ENCODE measurements around the gene DTWD1. TPM values are rescaled to one million over a fixed set of nuclear protein-coding genes. Genes with fewer than 3 reads are reported as not detected.

Gene DTWD1
- total and polyA plus RNA-seq, 2 donors, result 34.7 to 73.7 TPM

- WGBS, result 80% methylated on average over 3 of the region's 3 CpGs
- no peak overlapping the region for H3K4me3 ChIP-seq (ENCODE audit: low read depth, low read length)
- H3K36me3 ChIP-seq (ENCODE audit: insufficient read depth), result no peaks in the 10 kb centered on the region
- DNase-seq (ENCODE audit: extremely low spot score), result no peak
- no peaks in the 10 kb centered on the region for H3K4me1 ChIP-seq (ENCODE audit: insufficient read depth)
- no peak overlapping the region for H3K27ac ChIP-seq (ENCODE audit: low read depth)
Measured at GRCh38 chr15:49622561-49622960, 1.7 kb downstream of the DTWD1 start.

- WGBS, result 65% methylated on average over 2 of the region's 2 CpGs
- DNase-seq (ENCODE audit: extremely low spot score), result no peak
- no peaks in the 10 kb centered on the region for H3K36me3 ChIP-seq (ENCODE audit: insufficient read depth)
- H3K4me3 ChIP-seq (ENCODE audit: low read depth, low read length), result no peak overlapping the region
- no peaks in the 10 kb centered on the region for H3K4me1 ChIP-seq (ENCODE audit: insufficient read depth)
- no peak overlapping the region for H3K27ac ChIP-seq (ENCODE audit: low read depth)
Measured at GRCh38 chr15:49624056-49624455, 3.2 kb downstream of the DTWD1 start.

DNA sequence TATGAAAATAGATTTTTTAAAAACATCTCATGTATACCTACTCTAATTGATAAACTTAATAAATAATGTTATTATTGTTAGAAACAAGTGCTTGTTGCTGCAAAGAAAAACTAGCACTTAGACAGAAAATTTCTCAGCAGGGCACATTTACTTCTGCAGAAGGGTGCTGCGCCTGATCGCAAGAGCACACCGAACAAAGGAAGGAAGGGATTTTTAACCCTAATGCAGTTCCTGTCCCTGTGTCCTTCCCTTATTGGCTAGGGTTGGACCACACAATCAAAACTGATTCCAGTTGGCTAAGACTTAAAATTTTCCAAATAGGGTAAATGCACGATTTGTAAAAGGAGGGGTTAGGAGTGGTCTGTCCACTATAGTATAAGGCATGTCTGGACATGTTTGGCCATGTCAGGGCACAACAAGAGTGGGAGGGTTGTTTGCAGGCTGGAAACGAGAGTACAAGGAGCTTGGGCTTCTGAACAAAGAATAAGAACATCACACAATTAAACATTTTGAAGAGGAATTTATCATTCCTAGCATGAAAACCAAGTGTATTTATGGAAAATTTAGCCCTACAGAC, 4.7 kb downstream of the DTWD1 start:
- WGBS, result 96% methylated on average over 5 of the region's 5 CpGs
- H3K4me1 ChIP-seq (ENCODE audit: insufficient read depth), result no peaks in the 10 kb centered on the region
- H3K27ac ChIP-seq (ENCODE audit: low read depth), result no peak overlapping the region

DNA sequence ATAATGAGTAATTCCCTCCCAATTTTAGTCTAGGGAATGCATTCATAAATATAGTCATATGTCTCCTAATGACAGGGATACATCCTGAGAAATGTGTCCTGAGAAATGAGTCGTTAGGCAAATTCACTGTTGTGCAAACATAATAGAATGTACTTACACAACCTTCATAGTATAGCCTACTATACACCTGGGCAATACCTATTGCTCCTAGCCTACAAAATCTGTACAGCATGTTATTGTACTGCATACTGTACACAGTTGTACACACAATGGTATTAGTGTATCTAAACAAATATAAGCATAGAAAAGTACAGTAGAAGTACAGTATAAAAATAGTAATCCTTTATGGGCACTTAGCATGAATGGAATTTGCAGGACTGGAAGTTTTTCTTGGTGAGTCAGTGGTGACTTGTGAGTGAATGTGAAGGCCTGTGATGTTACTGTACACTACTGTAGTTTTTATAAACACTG, 6.6 kb downstream of the DTWD1 start:
- Histone ChIP-seq H3K27ac (ENCODE audit: low read depth) (no peak overlapping the region), H3K4me3 (ENCODE audit: low read depth, low read length) (no peak overlapping the region), H3K4me1 (ENCODE audit: insufficient read depth) (no peaks in the 10 kb centered on the region), H3K36me3 (ENCODE audit: insufficient read depth) (no peaks in the 10 kb centered on the region)
- no peak for DNase-seq (ENCODE audit: extremely low spot score)
- WGBS, result 82% methylated on average over 1 of the region's 1 CpG

More for the DNA sequence above, 4.7 kb downstream of the DTWD1 start:
- Histone ChIP-seq H3K4me3 (ENCODE audit: low read depth, low read length) (no peak overlapping the region), H3K36me3 (ENCODE audit: insufficient read depth) (no peaks in the 10 kb centered on the region)
- no peak for DNase-seq (ENCODE audit: extremely low spot score)

DNA sequence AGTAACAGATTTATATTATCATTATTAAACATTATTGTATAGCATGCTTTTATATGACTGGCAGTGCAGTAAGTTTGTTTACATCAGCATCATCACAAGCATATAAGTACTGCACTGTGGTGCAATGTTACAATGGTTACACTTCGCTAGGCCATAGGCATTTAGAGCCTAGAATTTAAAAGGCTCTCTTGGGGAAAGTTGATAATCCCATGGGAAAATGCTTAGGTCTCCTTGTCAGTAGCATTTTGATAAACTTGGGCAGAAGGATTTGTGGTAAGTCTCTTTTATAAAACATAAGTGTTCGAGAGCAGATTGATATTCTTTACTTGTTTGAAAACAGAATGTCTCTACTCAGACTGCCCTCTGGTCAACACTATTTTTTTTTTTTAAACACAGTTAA, 7.5 kb downstream of the DTWD1 start:
- Histone ChIP-seq H3K36me3 (ENCODE audit: insufficient read depth) (no peaks in the 10 kb centered on the region), H3K4me3 (ENCODE audit: low read depth, low read length) (no peak overlapping the region), H3K27ac (ENCODE audit: low read depth) (no peak overlapping the region), H3K4me1 (ENCODE audit: insufficient read depth) (no peaks in the 10 kb centered on the region)
- no peak for DNase-seq (ENCODE audit: extremely low spot score)
- 60% methylated on average over 2 of the region's 2 CpGs for WGBS

DNA sequence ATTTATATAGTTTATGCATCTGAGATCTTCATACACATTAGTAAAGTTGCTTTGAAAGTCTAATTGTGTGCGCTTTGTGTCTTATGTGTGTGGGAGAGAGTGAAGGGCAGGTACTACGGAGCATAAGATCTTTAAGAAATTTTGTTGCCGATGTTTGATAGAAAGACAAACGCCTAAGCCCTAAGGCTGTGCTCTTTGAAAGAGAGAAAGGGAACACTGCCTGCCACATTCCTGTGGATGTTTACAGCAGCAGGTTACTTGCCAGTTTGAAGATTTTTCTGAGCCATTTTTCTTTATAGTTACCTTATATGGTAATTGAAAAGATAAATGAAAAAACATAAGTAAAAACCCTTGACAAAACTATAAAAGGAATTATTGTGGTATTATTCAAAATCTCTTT, 17.0 kb downstream of the DTWD1 start:
- H3K4me3 ChIP-seq (ENCODE audit: low read depth, low read length), result no peak overlapping the region
- no peaks in the 10 kb centered on the region for H3K36me3 ChIP-seq (ENCODE audit: insufficient read depth)
- no peaks in the 10 kb centered on the region for H3K4me1 ChIP-seq (ENCODE audit: insufficient read depth)
- DNase-seq (ENCODE audit: extremely low spot score), result no peak
- no peak overlapping the region for H3K27ac ChIP-seq (ENCODE audit: low read depth)
- 52% methylated on average over 4 of the region's 4 CpGs for WGBS

DNA sequence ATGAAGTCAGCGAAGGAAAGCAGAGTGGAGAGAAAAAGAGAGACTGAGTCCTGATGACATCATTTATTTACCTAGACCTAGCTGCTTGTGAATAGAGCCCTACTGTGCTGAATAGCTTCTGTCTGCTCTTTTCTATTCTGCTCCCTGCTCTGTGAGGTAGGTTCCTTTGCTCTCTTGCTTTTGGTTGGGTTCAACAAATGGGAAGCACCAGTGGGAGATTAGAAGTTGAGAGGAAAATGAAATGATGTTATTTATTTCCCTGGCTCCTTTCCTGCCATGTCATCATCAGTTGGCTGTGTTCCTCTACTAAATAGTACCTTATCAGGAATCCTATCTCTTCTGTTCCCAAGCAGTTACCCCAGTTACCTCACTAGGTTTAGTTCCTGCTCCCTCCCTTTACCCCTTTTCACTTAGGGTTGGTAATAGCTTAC, 23.5 kb downstream of the DTWD1 start:
- DNase-seq (ENCODE audit: extremely low spot score), result no peak
- H3K36me3 ChIP-seq (ENCODE audit: insufficient read depth), result peaks cover 2% of the 10 kb centered on the region
- H3K4me3 ChIP-seq (ENCODE audit: low read depth, low read length), result no peak overlapping the region
- H3K27ac ChIP-seq (ENCODE audit: low read depth), result no peak overlapping the region
- H3K4me1 ChIP-seq (ENCODE audit: insufficient read depth), result no peaks in the 10 kb centered on the region
- WGBS, result 100% methylated on average over 1 of the region's 1 CpG

- DNase-seq (ENCODE audit: extremely low spot score), result no peak
- H3K4me1 ChIP-seq (ENCODE audit: insufficient read depth), result no peaks in the 10 kb centered on the region
- H3K4me3 ChIP-seq (ENCODE audit: low read depth, low read length), result no peak overlapping the region
- H3K36me3 ChIP-seq (ENCODE audit: insufficient read depth), result peaks cover 2% of the 10 kb centered on the region
- H3K27ac ChIP-seq (ENCODE audit: low read depth), result no peak overlapping the region
Measured at GRCh38 chr15:49645277-49645676, 24.4 kb downstream of the DTWD1 start.

DNA sequence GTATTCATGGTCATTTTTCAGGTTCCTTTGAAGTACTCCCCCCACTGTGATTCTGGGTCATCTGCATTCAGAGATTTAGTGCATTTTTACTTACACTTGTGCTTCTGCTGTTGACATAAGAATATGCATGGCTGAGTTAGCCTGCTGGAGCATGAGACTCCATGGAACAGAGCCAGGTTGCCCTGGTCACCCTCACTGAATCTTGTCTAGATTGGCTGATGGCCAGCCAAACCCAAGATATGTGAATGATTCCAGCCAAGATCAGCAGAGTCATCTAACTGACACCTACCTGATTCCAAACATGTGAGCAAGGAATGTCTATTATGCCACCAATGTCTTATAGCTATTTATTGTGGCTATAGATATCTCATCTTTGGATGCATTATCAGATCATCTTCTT, 25.1 kb downstream of the DTWD1 start:
- Histone ChIP-seq H3K4me3 (ENCODE audit: low read depth, low read length) (no peak overlapping the region), H3K27ac (ENCODE audit: low read depth) (no peak overlapping the region), H3K4me1 (ENCODE audit: insufficient read depth) (no peaks in the 10 kb centered on the region), H3K36me3 (ENCODE audit: insufficient read depth) (peaks cover 2% of the 10 kb centered on the region)
- no peak for DNase-seq (ENCODE audit: extremely low spot score)

GRCh38 chr15:49646891-49647290, 26.0 kb downstream of the DTWD1 start:
- DNase-seq (ENCODE audit: extremely low spot score), result no peak
- H3K4me1 ChIP-seq (ENCODE audit: insufficient read depth), result no peaks in the 10 kb centered on the region
- WGBS, result 72% methylated on average over 2 of the region's 2 CpGs
- H3K36me3 ChIP-seq (ENCODE audit: insufficient read depth), result peaks cover 2% of the 10 kb centered on the region
- no peak overlapping the region for H3K4me3 ChIP-seq (ENCODE audit: low read depth, low read length)
- no peak overlapping the region for H3K27ac ChIP-seq (ENCODE audit: low read depth)

DNA sequence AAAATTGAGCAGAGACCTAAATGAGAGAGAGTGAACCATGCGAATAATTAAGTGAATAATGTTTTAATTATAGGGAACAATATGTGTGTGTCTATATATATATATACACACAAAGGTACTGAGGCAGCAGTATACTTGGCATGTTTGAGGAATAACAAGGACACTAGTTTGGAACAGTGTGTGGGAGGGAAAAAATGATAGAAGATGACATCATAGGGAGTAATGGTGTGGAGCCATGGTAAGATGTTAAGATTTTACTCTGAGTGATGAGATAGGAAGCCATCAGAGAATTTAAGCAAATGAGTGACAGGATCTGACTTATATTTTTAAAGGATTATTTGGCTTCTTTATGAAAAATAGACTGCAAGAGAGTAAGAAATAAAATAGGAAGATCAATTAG, 29.1 kb downstream of the DTWD1 start:
- no peaks in the 10 kb centered on the region for H3K36me3 ChIP-seq (ENCODE audit: insufficient read depth)
- 96% methylated on average over 1 of the region's 1 CpG for WGBS
- DNase-seq (ENCODE audit: extremely low spot score), result no peak
- H3K4me3 ChIP-seq (ENCODE audit: low read depth, low read length), result no peak overlapping the region
- no peak overlapping the region for H3K27ac ChIP-seq (ENCODE audit: low read depth)
- no peaks in the 10 kb centered on the region for H3K4me1 ChIP-seq (ENCODE audit: insufficient read depth)

GRCh38 chr15:49650676-49651075, 29.8 kb downstream of the DTWD1 start:
- no peak for DNase-seq (ENCODE audit: extremely low spot score)
- Histone ChIP-seq H3K4me1 (ENCODE audit: insufficient read depth) (no peaks in the 10 kb centered on the region), H3K27ac (ENCODE audit: low read depth) (no peak overlapping the region), H3K36me3 (ENCODE audit: insufficient read depth) (no peaks in the 10 kb centered on the region), H3K4me3 (ENCODE audit: low read depth, low read length) (no peak overlapping the region)
- WGBS, result 76% methylated on average over 2 of the region's 2 CpGs

DNA sequence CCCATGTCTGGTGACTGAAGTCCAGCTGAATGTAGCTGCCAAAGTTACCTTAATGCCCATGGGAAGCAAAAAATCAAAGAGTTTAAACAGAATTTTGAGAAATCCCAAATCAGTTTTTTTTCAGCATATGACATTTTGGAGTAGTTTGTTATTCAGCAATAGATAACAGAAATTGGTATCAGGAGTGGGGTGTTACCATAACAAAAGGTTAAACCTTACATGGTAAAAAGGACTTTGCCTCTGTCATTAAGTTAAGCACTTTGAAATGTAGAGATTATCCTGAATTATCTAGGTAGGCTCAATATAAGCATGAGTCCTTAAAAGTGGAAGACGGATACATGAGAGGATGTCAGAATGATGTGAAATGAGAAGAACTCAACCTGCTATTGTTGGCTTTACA, 32.1 kb downstream of the DTWD1 start:
- WGBS, result 47% methylated on average over 1 of the region's 1 CpG
- no peaks in the 10 kb centered on the region for H3K36me3 ChIP-seq (ENCODE audit: insufficient read depth)
- no peak overlapping the region for H3K4me3 ChIP-seq (ENCODE audit: low read depth, low read length)
- no peaks in the 10 kb centered on the region for H3K4me1 ChIP-seq (ENCODE audit: insufficient read depth)
- no peak overlapping the region for H3K27ac ChIP-seq (ENCODE audit: low read depth)
- DNase-seq (ENCODE audit: extremely low spot score), result no peak

- WGBS, result 96% methylated on average over 1 of the region's 1 CpG
- DNase-seq (ENCODE audit: extremely low spot score), result no peak
- Histone ChIP-seq H3K27ac (ENCODE audit: low read depth) (no peak overlapping the region), H3K4me1 (ENCODE audit: insufficient read depth) (no peaks in the 10 kb centered on the region), H3K36me3 (ENCODE audit: insufficient read depth) (no peaks in the 10 kb centered on the region), H3K4me3 (ENCODE audit: low read depth, low read length) (no peak overlapping the region)
Measured at GRCh38 chr15:49656734-49657133, 35.9 kb downstream of the DTWD1 start.

GRCh38 chr15:49664716-49665115, 43.9 kb downstream of the DTWD1 start:
- Histone ChIP-seq H3K27ac (ENCODE audit: low read depth) (no peak overlapping the region), H3K36me3 (ENCODE audit: insufficient read depth) (no peaks in the 10 kb centered on the region), H3K4me1 (ENCODE audit: insufficient read depth) (no peaks in the 10 kb centered on the region), H3K4me3 (ENCODE audit: low read depth, low read length) (no peak overlapping the region)
- 43% methylated on average over 1 of the region's 1 CpG for WGBS
- no peak for DNase-seq (ENCODE audit: extremely low spot score)
